ENCODE results near the gene ZNF500.

Gene ZNF500

DNA sequence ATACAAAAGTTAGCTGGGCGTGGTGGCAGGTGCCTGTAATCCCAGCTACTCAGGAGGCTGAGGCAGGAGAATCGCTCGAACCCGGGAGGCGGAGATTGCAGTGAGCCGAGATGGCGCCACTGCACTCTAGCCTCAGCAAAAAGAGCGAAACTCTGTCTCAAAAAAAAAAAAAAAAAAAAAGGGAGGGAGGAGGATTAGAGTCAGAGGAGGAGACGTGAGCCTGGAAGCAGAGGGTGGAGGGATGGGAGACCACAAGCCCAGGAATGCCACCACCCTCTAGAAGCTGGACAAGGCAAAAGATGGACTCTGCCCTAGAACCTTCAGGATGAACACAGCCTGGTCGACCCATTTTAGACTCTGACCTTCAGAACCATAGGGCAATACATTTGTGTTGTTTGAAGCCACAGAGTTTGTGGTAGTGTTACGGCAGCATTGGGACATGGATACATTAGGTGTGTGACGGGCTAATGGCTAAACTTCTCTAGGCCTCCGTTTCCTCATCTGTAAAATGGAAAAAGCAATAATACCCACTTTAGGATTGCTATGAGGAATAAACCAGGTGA, 26.1 kb upstream of the ZNF500 start:
- Histone ChIP-seq H3K36me3 (replicated peaks) (no peaks in the 10 kb centered on the region), H3K27ac (no peak overlapping the region), H3K4me3 (ENCODE audit: low read depth, low read length) (no peak overlapping the region), H3K27me3 (replicated peaks) (no peaks in the 10 kb centered on the region)
- TF ChIP-seq, protein P1, sequence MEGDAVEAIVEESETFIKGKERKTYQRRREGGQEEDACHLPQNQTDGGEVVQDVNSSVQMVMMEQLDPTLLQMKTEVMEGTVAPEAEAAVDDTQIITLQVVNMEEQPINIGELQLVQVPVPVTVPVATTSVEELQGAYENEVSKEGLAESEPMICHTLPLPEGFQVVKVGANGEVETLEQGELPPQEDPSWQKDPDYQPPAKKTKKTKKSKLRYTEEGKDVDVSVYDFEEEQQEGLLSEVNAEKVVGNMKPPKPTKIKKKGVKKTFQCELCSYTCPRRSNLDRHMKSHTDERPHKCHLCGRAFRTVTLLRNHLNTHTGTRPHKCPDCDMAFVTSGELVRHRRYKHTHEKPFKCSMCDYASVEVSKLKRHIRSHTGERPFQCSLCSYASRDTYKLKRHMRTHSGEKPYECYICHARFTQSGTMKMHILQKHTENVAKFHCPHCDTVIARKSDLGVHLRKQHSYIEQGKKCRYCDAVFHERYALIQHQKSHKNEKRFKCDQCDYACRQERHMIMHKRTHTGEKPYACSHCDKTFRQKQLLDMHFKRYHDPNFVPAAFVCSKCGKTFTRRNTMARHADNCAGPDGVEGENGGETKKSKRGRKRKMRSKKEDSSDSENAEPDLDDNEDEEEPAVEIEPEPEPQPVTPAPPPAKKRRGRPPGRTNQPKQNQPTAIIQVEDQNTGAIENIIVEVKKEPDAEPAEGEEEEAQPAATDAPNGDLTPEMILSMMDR (IDR thresholded peaks at IDR 0.05; ENCODE audit: low read depth, low read length, missing control alignments) = no peak
- no peak for DNase-seq
- in situ Hi-C loops (cut with HindIII; ENCODE audit: low pct_ligation_motif_present, low sequenced_read_pairs) = no loop called here

DNA sequence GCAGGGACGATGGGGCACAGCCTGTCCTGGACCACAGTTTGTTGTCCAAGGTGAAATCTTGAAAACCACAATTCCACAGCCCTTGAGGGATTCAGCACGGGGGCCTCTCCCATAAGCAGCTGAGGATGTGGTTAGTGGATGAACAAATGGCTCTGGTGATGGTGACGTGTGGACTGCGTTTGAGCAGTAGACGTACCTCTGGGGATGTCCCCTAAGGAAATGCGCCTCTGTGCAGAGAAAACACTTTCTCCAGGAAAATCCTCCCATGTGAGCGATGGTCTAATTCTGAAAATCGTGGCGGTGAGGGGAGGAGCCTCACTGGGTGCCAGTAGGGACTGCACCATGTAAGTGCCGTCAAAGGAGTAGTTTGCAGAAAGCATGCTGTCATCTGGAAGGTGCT, 23.9 kb upstream of the ZNF500 start:
- TF ChIP-seq, protein P1 (IDR thresholded peaks at IDR 0.05; ENCODE audit: low read depth, low read length, missing control alignments) = no peak
- in situ Hi-C loops (cut with HindIII; ENCODE audit: low pct_ligation_motif_present, low sequenced_read_pairs) = no loop called here
- H3K36me3 ChIP-seq (replicated peaks) = no peaks in the 10 kb centered on the region
- no peak overlapping the region for H3K4me3 ChIP-seq (ENCODE audit: low read depth, low read length)
- no peak overlapping the region for H3K27ac ChIP-seq
- DNase-seq = no peak
- H3K27me3 ChIP-seq (replicated peaks) = no peaks in the 10 kb centered on the region

DNA sequence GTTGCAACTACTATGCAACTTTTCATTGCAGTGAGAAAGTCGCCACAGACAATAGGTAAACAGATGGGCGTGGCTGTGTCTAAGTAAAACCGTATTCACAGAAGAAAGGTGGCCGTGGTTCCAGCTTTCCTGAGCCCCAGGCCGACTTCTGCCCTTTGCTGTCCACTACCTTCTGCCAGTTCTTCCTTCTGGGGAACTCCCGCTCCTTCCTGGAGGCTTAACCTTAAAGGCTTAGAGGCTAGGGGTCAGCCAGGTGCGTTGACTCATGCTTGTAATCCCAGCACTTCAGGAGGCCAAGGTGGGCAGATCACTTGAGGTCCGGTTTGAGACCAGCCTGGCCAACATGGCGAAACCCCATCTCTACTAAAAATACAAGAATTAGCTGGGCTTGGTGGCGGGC, 23.3 kb upstream of the ZNF500 start:
- in situ Hi-C loops (cut with HindIII; ENCODE audit: low pct_ligation_motif_present, low sequenced_read_pairs) = no loop called here
- H3K36me3 ChIP-seq (replicated peaks) = no peaks in the 10 kb centered on the region
- no peak overlapping the region for H3K27ac ChIP-seq
- no peak for DNase-seq
- H3K4me3 ChIP-seq (ENCODE audit: low read depth, low read length) = no peak overlapping the region
- H3K27me3 ChIP-seq (replicated peaks) = no peaks in the 10 kb centered on the region
- TF ChIP-seq, protein P1 (IDR thresholded peaks at IDR 0.05; ENCODE audit: low read depth, low read length, missing control alignments) = no peak

DNA sequence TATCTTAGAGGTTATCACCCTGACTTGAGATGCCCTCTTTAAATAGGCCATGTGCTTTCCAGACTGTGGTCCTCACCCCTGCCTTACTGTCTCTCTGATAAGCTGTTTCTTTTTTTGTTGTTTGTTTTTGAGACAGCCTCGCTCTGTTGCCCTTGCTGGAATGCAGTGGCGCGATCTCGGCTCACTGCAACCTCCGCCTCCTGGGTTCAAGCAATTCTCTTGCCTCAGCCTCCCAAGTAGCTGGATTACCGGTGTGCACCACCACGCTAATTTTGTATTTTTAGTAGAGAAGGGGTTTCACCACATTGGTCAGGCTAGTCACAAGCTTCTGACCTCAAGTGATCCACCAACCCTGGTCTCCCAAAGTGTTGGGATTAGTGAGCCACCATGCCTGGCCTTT, 21.9 kb upstream of the ZNF500 start:
- TF ChIP-seq, protein P1 (IDR thresholded peaks at IDR 0.05; ENCODE audit: low read depth, low read length, missing control alignments) = no peak
- in situ Hi-C loops (cut with HindIII; ENCODE audit: low pct_ligation_motif_present, low sequenced_read_pairs) = no loop called here
- H3K27ac ChIP-seq = no peak overlapping the region

DNA sequence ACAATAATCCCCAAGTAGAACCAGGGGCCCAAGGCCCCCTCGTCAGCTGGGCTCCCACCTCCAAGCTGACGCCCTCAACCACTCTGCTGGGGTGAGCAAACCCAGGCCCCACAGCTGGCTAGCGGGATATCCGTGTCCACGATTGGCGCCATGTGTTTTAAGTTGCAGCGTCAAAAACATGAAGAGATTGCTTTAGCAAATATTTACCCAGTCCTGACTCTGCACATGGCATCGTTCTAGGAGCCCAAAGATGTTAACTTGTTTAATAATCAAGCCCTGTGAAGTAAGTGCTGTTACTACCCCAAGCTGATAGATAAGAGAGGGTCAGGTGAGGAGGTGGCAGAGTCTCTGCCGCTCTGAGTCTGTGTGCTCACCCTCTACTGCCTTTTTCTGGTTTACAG, 21.5 kb upstream of the ZNF500 start:
- Histone ChIP-seq H3K27ac (no peak overlapping the region), H3K27me3 (replicated peaks) (no peaks in the 10 kb centered on the region), H3K4me3 (ENCODE audit: low read depth, low read length) (no peak overlapping the region), H3K36me3 (replicated peaks) (no peaks in the 10 kb centered on the region)
- in situ Hi-C loops (cut with HindIII; ENCODE audit: low pct_ligation_motif_present, low sequenced_read_pairs) = no loop called here
- DNase-seq = no peak
- TF ChIP-seq, protein P1 (IDR thresholded peaks at IDR 0.05; ENCODE audit: low read depth, low read length, missing control alignments) = no peak

More for the DNA sequence above, 21.9 kb upstream of the ZNF500 start:
- Histone ChIP-seq H3K36me3 (replicated peaks) (no peaks in the 10 kb centered on the region), H3K27me3 (replicated peaks) (no peaks in the 10 kb centered on the region), H3K4me3 (ENCODE audit: low read depth, low read length) (no peak overlapping the region)
- no peak for DNase-seq

Data from brain microvascular endothelial cell (primary cell).